H1 (cell line): ENCODE measurements around the gene YOD1. TPM values are rescaled to one million over a fixed set of nuclear protein-coding genes. Genes with fewer than 3 reads are reported as not detected.

Experiments used
- EZH2 ChIP-seq: fragments of 200-600 bp; sonication (generic); IDR thresholded peaks from 2 replicates; pipeline ENCODE4 v1.7.1; 2012; ENCODE audit warnings: low read depth, mild to moderate bottlenecking, moderate library complexity, low read length, inconsistent platforms; ENCODE audit not compliant: severe bottlenecking
- KDM5A ChIP-seq: fragments of 200-600 bp; IDR thresholded peaks from 2 replicates; pipeline ENCODE4 v1.7.1; 2012; ENCODE audit warnings: mild to moderate bottlenecking, low read length, inconsistent platforms, mixed read lengths
- polyA plus RNA-seq, 7 experiments: library from polyadenylated mRNA; depleted of rRNA in 3 of 7; stranded (reverse) in 5 of 7; unstranded in 2 of 7; fragments of >200 nt in 5 of 7; fragments of 200-250 nt in 2 of 7; gene quantifications; 1 replicate in 5 of 7; 2 replicates in 1 of 7; 4 replicates in 1 of 7; pipeline versions ENCODE4 v1.2.1 to v1.2.3, GENCODE V29; 2011 to 2013; ENCODE audit warnings: missing spikeins in 2 of 7, mixed read lengths in 2 of 7
- total RNA-seq: library from RNA; stranded (reverse); fragmentation: NEBNext Ultra II Directional; extraction: Animal tissue kit (Norgen Biotek cat#: 25700); gene quantifications from 2 replicates; pipeline ENCODE4 v1.2.1, GENCODE V29; 2021

The YOD1 gene
- total and polyA plus RNA-seq, 2 of the 8 experiments (the other 6 are each of a cell fraction or from before 2014, with no cell fraction given) = 1.9 to 11.8 TPM

GRCh38 chr1:207015791-207016190 is 35.2 kb downstream of the YOD1 start (continued):
- no peak for TF ChIP-seq EZH2
- no peak for TF ChIP-seq KDM5A
